SU-DHL-6 (cell line): Measurements from ENCODE around the gene PROK1.

Experiments
- EZH2phosphoT487 ChIP-seq: fragments of 200-600 bp; sonication (generic), shearing (Covaris generic); conservative IDR thresholded peaks from 2 replicates; pipeline ENCODE4 v1.6.1; 2018; ENCODE audit warnings: mild to moderate bottlenecking, antibody characterized with exemption, low read length, moderate library complexity, mixed read lengths
- TF ChIP-seq, protein P1 (sequence below): fragments of 200-600 bp; sonication (generic); IDR thresholded peaks from one replicate; pipeline ENCODE4 v1.5.1; 2017; ENCODE audit warnings: antibody characterized with exemption, mild to moderate bottlenecking, low read length, moderate library complexity; ENCODE audit not compliant: insufficient read depth, poor library complexity, severe bottlenecking

- TF ChIP-seq, protein P1, sequence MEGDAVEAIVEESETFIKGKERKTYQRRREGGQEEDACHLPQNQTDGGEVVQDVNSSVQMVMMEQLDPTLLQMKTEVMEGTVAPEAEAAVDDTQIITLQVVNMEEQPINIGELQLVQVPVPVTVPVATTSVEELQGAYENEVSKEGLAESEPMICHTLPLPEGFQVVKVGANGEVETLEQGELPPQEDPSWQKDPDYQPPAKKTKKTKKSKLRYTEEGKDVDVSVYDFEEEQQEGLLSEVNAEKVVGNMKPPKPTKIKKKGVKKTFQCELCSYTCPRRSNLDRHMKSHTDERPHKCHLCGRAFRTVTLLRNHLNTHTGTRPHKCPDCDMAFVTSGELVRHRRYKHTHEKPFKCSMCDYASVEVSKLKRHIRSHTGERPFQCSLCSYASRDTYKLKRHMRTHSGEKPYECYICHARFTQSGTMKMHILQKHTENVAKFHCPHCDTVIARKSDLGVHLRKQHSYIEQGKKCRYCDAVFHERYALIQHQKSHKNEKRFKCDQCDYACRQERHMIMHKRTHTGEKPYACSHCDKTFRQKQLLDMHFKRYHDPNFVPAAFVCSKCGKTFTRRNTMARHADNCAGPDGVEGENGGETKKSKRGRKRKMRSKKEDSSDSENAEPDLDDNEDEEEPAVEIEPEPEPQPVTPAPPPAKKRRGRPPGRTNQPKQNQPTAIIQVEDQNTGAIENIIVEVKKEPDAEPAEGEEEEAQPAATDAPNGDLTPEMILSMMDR: no peak
- TF ChIP-seq EZH2phosphoT487: no peak
Measured at GRCh38 chr1:110492573-110492972, 41.6 kb downstream of the PROK1 start.
